NCI-H1694 treated with DMSO at 0.1 percent for 48 hours (cell line): Measurements from ENCODE around the gene SMARCC2.
"Not testable (repeated sequence)": the region's sequence is repeated elsewhere in the genome, so short reads cannot be mapped to it uniquely, and the experiment has no call there.

Source experiments
- DNase-seq: peaks from one replicate; lab custom pipeline; 2025; lab: John Stamatoyannopoulos, UW

The SMARCC2 gene

DNA sequence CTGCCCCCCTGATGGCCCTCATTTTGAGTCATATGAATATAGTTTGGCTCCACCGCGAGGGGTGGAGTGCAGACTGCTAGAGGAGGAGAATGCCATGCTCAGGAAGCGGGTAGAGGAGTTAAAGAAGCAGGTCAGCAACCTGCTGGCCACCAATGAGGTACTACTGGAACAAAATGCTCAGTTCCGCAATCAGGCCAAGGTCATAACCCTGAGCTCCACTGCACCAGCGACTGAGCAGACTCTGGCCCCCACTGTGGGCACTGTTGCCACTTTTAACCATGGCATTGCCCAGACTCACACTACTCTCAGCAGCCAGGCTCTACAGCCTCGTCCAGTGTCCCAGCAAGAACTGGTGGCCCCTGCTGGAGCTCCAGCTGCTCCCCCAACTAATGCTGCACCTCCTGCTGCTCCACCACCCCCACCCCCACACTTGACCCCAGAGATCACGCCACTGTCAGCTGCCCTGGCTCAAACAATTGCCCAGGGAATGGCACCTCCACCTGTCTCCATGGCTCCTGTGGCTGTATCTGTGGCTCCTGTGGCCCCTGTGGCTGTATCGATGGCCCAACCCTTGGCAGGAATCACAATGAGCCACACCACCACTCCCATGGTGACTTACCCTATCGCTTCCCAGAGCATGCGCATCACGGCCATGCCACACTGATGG lies 67.9 kb downstream of the SMARCC2 start:
- no peak for DNase-seq

DNA sequence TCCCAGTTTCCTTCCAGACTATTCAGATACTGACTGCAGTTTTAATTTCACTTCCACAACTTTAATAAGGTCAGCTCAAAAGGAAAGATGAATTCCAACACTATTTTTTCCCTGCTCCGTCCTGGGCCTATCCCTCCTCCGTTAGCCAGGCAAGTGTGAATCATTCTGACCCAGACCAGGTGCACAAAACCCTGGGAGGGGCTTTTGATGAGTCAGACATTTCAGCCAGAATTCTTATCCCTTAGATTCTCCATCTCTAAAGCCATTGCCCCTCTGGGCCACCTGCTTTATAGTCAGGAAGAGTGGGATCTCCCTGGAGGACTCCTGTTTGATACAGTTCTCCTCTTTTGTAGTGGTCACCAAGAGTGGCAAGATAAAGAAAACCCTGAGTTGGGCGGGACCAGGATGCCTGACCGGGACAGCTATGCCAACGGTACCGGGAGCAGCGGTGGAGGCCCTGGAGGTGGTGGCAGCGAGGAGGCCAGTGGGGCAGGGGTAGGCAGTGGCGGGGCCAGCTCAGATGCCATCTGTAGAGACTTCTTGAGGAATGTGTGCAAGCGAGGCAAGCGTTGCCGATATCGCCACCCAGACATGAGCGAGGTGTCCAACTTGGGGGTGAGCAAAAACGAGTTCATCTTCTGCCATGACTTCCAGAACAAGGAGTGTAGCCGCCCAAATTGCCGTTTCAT lies 69.0 kb downstream of the SMARCC2 start:
- DNase-seq = no peak

DNA sequence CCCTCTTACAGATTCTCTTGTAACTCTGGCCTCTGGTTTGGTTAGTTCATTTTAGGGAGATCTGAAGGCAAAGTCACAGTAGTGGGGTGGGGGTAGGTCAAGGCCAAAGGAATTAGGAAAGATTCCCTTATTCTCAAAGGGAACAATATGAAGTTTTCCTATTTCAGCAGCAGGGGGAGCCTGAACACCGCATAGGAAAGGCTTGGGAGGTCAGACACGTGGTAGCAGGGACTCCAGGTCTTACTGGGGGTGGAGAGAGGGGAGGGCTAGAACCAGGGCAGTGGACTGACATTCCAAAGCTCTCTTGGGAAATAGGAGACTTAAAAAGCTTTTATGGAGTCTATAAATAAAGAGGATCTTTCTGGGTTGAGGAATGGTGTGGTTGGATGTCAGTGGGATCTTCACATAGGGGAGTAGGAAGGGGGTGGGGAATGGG lies 69.9 kb downstream of the SMARCC2 start:
- DNase-seq = peak; percentile 58

DNA sequence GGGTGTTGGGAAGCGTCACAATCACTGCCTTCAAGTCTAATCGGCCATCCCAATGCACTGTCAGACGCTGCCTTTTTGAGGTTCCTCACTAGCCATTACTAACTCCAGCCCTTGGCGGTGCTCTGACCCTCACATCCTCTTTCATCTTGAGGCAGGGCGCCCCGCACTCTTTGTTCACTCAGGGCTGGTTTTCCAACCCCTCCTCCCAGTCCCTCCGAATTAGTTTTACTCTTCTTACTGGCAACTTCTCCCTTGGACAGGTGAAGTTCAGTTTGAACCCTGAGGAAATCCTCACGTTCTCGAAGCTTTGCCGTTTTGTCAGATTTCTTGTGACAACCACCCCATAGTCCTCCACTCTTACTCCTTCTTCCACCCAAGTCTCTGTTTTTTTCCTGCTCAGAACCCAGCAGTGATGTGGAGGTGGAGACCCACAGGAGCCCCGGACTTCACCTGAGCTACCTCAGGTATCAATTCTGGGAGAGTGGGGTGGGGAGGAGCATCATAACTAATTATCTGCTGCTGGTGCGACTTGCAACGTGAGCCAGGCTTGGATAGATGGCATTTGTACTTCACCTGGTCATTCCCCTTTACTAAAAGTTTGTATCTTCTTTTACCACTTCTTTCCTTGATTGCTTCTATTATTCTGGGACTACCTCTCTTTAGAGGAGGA lies 70.5 kb downstream of the SMARCC2 start:
- peak; percentile 37 for DNase-seq

DNA sequence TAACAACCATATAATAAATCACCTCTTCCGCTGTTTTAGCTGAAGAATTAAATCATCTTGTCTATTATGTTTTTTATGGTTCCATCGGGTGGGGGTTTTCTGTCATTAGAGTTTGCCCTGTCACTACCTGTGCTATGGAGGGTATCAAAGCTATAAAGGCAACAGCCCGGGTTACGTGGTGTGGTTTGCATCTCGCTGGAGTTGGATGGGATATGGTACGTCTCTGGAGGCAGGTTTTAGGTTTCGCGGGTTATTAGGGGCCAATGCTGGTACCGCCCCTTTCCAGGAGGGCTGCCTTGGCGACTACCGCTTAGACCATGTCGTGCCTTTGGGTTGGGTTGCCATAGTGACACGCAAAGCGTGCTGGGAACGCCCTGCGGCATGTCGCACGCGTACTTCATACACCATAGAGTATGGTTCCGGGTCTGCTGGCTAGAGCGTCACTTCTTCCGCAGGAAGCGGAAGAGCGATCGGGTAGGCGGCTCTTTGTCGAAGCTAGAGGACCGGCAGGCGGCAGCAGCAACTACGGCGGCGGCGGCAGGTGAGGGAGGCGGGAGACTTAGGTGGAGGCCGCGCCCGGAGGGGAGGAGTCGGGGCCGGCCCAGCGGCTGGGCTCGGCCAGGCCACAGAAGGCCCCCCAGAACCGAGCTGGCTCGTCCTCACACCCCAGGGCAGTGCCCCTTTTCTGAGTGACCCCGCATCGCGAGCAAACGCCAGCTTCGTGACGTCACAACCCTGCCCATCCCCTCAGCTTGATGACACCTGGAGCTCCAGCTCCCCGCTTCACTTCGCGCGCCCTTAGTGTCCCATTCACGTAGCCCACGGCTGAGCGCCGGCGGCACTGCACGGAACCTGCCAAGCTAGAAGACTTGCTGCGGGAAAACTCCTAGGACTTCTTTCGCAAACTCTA lies 71.2 kb downstream of the SMARCC2 start, which contains the start of gene ZC3H10:
Gene ZC3H10 (plus strand): TSS at position 489 of the 910 bp plus-strand sequence. CDS start 2,297 bp downstream, outside the sequence.
- peak; percentile 96 for DNase-seq

DNA sequence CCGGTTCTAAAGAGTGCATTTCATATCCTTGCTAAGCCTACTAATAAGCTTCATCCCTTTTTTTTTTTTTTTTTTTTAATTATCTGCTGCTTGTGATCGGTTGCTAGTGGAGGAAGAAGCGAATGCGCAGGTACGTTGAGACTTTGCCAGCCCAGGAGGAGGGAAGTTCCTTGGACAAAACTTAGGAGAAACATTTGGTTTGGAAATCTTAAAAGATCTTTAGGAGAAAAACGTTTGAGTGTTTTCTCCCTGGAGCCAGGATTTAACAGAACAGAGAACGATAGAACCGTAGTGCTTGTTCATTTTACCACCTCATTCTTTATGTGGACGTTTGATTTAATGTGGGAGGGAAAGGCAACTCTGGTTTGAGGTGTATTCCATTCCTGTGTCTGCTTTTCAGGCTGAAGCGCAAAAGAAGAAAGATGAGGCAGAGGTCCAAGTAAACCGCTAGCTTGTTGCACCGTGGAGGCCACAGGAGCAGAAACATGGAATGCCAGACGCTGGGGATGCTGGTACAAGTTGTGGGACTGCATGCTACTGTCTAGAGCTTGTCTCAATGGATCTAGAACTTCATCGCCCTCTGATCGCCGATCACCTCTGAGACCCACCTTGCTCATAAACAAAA lies 72.1 kb downstream of the SMARCC2 start:
- not testable (repeated sequence) for DNase-seq

DNA sequence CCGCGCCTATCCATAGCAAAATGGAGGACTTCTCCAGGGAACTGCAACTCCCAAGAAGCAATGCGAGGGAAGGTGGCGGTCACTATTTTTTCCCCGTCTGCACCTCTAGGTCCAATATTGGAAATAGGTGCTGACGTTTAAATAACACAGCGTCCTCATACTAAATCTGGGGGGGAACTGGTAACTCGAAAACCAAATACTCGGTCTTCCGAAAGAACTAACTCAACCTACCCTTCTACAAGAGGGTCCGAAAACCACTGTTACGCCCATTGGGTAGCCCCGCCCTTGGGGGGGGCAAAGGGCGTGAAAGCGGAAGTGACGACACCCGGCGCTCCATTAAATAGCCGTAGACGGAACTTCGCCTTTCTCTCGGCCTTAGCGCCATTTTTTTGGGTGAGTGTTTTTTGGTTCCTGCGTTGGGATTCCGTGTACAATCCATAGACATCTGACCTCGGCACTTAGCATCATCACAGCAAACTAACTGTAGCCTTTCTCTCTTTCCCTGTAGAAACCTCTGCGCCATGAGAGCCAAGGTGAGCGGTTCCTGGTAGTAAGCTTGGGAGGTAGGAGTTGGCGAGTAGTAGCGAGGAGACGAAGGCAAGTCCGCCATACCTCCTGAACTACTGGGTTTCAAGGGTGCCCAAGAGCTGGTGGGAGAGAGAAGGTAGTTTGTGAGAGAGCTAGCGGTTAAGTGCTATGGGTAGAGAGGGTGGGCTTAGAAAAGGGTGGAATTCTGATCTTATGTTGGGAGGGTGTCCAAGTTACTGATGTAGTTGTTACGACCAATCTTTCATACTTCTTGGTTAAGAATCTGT lies 72.8 kb downstream of the SMARCC2 start, which contains the start of gene RPL41:
Gene RPL41 (plus strand): TSS at position 367 of the 815 bp plus-strand sequence.
- DNase-seq = peak; percentile 94

DNA sequence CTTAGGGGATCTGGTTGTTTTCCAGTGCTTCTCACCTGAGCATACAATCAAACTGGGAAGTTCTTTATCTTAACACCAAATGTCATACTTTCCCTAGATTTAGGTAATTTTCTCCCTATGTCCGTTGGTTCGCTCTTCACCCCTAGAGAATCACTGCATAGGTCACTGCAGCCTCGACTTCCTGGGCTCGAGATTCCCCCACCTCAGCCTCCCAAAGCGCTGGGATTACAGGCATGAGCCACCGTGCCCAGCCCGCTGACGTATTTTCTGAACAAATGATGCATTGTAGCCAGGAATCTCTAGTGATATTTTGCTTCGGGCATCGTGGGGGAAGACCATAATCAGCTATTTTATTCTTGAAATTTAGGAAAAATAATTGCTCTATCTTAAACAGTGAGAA lies 74.0 kb downstream of the SMARCC2 start:
- no peak for DNase-seq

DNA sequence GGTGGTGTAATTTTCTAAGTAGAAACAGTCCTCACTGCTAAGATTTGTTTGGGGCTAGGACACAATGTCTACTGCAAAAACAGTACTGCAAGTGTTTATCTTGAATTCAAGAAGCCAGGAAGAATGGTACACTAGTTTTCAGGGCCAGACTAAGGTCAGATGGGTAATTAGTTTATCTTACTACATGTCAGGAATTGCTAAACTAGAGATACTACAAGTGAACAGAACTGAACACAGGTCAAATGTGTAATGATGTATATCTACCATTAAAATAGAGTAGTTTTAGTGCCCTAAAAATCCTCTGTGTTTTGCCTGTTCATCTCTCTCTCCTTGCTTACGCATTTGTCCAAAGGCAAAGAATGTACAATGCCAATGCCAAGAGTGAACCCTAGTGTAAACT lies 75.2 kb downstream of the SMARCC2 start:
- DNase-seq = no peak
